HG03439 (cell line): ENCODE results near the gene WAC.
"Not testable (repeated sequence)": the region's sequence is repeated elsewhere in the genome, so short reads cannot be mapped to it uniquely, and the experiment has no call there.

ENCODE experiments used
- ATAC-seq: cut with Tn5 transposase; IDR thresholded peaks from one replicate; pipeline ENCODE4 v1.9.1; 2021; ENCODE audit warnings: mild to moderate bottlenecking, moderate library complexity; ENCODE audit not compliant: unreplicated experiment

Gene WAC

GRCh38 chr10:28564905-28565304, 32.0 kb downstream of the WAC start:
- ATAC-seq, result no peak

GRCh38 chr10:28566458-28567015, 33.6 kb downstream of the WAC start:
- ATAC-seq, result no peak

GRCh38 chr10:28569506-28570159, 36.7 kb downstream of the WAC start:
- ATAC-seq, result no peak

GRCh38 chr10:28570598-28570997, 37.7 kb downstream of the WAC start:
- ATAC-seq, result no peak

GRCh38 chr10:28571265-28571664, 38.3 kb downstream of the WAC start:
- ATAC-seq, result no peak

- ATAC-seq, result not testable (repeated sequence)
Observed at GRCh38 chr10:28574214-28574613, 41.3 kb downstream of the WAC start.

GRCh38 chr10:28575852-28576251, 42.9 kb downstream of the WAC start:
- no peak for ATAC-seq

GRCh38 chr10:28577506-28577905, 44.6 kb downstream of the WAC start:
- ATAC-seq, result no peak

GRCh38 chr10:28578454-28578853, 45.5 kb downstream of the WAC start:
- ATAC-seq, result no peak

GRCh38 chr10:28580825-28581224, 47.9 kb downstream of the WAC start:
- ATAC-seq, result no peak

GRCh38 chr10:28581916-28582315, 49.0 kb downstream of the WAC start:
- ATAC-seq, result no peak

GRCh38 chr10:28585076-28585475, 52.2 kb downstream of the WAC start:
- ATAC-seq, result no peak

- no peak for ATAC-seq
Observed at GRCh38 chr10:28586176-28586575, 53.3 kb downstream of the WAC start.

- no peak for ATAC-seq
Observed at GRCh38 chr10:28587270-28587969, 54.5 kb downstream of the WAC start.

GRCh38 chr10:28587970-28588290, 55.0 kb downstream of the WAC start:
- no peak for ATAC-seq

- no peak for ATAC-seq
Observed at GRCh38 chr10:28592953-28593352, 60.0 kb downstream of the WAC start.

GRCh38 chr10:28593811-28594210, 60.9 kb downstream of the WAC start:
- ATAC-seq, result no peak

GRCh38 chr10:28594406-28594805, 61.5 kb downstream of the WAC start:
- no peak for ATAC-seq

GRCh38 chr10:28595613-28596012, 62.7 kb downstream of the WAC start:
- ATAC-seq, result no peak

- no peak for ATAC-seq
Observed at GRCh38 chr10:28600056-28600455, 67.1 kb downstream of the WAC start.

GRCh38 chr10:28601012-28601411, 68.1 kb downstream of the WAC start:
- no peak for ATAC-seq
